ENCODE data around the gene MT1X.
"Not testable (repeated sequence)": the region's sequence is repeated elsewhere in the genome, so short reads cannot be mapped to it uniquely, and the experiment has no call there.

MT1X gene

GRCh38 chr16:56713794-56714193 lies 31.5 kb downstream of the MT1X start:
- no peak for DNase-seq

DNA sequence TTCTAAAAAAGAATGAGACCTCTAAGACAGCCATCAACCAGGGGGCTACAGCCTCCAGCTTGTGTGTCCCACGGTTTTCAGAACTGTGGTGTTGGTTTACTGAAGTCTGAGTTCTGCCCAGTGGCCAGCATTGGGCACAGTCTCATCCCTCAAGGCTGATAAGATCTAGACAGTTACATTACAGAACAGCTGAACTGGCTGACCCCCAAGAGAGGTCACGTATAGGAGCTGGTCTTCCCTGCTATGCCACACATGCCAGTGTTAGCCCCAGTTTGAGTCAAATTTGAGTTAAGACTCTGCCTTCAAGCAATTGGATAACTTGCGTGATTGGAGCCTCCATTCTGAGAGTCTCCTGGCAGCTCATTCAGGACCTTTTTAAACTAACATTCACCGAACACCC lies 32.9 kb downstream of the MT1X start:
- DNase-seq, result no peak

- no peak for DNase-seq
Observed at GRCh38 chr16:56716761-56717160, 34.5 kb downstream of the MT1X start.

- not testable (repeated sequence) for DNase-seq
Observed at GRCh38 chr16:56717532-56717931, 35.3 kb downstream of the MT1X start.

DNA sequence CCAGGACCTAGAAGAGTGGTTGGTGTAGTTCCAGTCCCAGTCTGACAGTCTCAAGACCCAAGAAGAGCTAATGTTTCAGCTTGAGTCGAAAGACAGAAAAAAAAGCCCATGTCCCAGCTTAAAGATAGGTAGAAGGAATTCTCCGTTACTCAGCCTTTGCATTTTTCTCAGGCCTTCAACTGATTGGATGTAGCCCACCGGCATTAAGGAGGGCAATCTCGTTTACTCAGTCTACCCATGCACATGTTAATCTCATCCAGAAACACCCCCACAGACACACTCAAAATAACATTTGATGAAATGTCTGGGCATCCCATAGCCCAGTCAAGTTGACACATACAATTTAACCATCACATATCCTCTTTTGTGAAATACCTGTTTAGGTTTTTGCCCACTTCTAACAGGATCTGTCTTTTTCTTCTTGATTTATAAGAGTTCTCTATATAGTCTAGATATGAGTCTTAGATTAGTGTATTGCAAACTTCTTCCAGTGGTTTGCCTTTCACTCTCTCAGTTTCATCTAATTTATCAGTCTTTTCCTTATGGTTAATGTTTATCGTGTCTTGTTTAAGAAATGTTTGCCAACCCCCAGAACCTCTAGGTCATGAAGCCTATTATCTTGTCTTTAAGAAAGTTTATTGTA lies 40.1 kb downstream of the MT1X start:
- DNase-seq, result no peak

DNA sequence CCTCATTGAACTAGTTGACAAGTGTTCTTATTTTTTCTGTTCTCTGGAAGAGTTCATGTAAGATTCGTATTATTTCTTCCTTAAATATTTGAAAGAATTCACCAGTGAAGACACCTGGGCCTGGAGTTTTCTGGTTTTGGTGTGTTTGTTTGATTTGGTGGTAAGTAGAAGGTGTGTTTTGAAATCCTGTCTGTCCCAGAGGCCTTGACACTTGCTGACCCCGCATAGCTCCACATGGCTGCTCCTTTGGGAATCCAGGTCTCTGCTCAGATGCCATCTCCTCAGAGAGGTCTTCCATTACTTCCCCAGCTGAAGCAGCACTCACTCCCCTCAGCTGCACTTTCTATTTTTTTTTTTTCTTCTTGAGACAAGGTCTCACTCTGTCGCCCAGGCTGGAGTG lies 41.9 kb downstream of the MT1X start:
- no peak for DNase-seq

- DNase-seq, result no peak
Observed at GRCh38 chr16:56726283-56726682, 44.0 kb downstream of the MT1X start.

DNA sequence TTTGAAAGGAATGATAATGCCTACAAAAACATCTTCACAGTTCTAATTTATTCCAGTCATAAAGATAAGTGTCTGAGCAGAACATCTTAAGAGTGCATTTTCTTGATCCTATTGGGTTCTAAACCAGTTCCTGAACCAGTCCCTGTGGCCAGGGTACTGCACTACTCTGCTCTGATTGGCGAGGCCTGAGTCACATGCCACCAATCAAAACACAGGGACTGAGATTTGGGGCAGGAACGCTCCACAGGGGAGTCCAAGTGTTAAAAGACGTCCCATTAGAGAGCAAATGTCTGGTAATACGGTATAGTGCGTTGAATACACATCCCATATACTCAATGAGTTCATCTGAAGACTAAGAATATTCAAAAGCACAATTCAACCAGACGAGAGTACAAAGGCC lies 44.7 kb downstream of the MT1X start:
- no peak for DNase-seq

DNA sequence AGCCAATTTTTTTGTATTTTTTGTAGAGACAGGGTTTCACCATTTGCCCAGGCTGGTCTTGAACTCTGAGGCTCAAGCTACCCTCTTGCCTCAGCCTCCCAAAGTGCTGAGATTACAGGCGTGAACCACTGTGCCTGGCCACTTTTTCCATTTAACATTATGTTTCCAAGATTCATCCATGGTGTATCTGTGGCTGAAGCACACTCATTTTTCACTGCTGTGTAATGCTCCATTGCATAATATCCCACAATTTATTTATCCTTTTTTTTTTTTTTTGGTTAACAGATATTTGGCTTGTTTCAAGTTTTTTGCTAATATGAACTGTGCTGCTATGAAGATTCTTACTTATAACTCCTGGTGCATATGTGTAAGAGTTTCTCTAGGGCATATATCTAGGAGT lies 45.8 kb downstream of the MT1X start:
- no peak for DNase-seq

- DNase-seq, result peak in 1 of 4 experiments; percentile 2
Observed at GRCh38 chr16:56728980-56729734, 46.9 kb downstream of the MT1X start.

DNA sequence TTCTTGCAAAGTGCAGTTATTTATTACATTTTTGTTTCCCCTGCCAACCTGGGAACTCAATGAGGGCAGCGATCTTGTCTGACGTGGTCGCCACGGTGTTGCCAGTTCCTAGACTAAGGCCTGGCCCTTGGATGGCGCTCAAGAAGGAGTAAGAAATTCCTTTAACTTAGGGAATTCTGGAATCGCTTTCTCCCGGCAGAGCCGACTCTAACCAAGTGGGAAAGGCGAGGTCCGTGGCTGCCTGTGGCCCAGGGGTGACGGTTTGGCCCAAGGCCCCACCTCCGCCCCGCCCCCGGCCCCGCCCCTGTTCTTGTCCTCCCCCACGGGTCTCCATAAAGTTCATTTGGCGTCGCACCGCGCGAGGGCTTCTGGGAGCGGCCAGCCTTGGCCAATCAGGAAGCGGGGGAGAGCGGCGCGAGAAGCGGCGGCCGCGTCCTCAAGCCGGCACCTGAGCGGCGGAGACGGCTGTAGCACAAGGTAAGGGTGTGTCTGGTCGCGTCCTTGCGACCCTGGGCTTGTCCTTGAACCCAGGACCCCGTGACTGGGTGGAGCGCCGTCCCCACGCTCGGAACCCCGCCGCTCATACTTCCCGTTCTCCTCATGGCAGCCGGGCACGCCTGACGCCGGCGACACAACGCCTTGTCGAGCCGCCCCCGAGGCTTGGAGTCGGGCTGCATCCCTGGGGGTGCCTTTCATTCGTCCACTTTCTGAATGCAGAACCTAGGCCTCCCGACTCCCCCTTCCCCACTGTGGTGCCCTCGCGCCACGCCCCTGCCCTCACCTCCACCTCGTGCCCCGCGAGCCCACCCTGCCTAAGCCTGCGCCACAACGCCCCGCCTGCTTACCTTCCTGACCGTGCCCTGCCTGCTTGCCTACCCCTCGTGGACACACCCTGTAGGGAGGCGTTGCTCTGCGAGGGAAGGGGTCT lies 47.7 kb downstream of the MT1X start, which contains the start of gene NUP93:
Gene NUP93, plus strand, starts transcription at position 395 of the 928 bp plus-strand sequence. CDS start 18,119 bp downstream, outside the sequence.
- peak; percentile 92 to 96 (median 95) for DNase-seq

GRCh38 chr16:56732366-56732765 lies 50.1 kb downstream of the MT1X start:
- no peak for DNase-seq

DNA sequence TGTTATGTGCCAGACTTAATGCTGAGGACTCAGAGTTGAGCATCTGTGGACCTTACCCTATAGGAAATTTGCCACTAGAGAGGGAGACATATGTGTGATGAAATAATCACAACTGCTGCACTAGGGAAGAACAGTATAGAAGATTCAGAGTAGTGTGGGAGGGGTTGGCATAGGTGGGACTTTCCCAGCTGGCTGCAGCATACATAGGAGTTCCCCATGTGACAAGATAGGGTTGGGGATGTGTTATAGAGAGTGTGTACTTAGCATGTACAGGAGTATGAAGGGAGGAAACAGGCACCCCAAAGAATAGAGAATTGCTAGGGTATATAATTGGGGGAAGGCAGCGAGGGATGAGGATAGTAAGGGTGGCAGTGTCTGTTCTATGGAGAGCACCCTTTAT lies 50.6 kb downstream of the MT1X start:
- peak; percentile 13 to 63 (median 62) for DNase-seq

Data from suppressor macrophage (primary cell).